Peyer's patch (tissue), 4 donors: Measurements from ENCODE around the gene FAM151B. TPM values are rescaled to one million over a fixed set of nuclear protein-coding genes. Genes with fewer than 3 reads are reported as not detected.
A peak's percentile ranks its signal among the peaks of the same experiment; 100 is the strongest.

Experiments used
- DNase-seq, 3 donors: peaks; one replicate each; pipeline ENCODE4 v3.0.0-alpha.2; 2017 to 2019
- H3K27ac ChIP-seq, 4 donors: fragments of 200-600 bp; sonication (generic); one replicate each; pipeline ENCODE4 v1.5.1; 2016 to 2019
- H3K27me3 ChIP-seq, 2 donors: fragments of 200-600 bp; sonication (generic); one replicate each; pipeline ENCODE4 v1.5.1; 2019
- H3K36me3 ChIP-seq, 3 donors: fragments of 200-600 bp; sonication (generic); one replicate each; pipeline ENCODE4 v1.5.1; 2016 to 2019
- H3K4me1 ChIP-seq, 4 donors: fragments of 200-600 bp; sonication (generic); one replicate each; pipeline ENCODE4 v1.5.1; 2016 to 2019
- H3K4me3 ChIP-seq, 4 donors: fragments of 200-600 bp; sonication (generic); 1 replicate in 3 of 4; 2 replicates in 1 of 4; pipeline ENCODE4 v1.5.1; 2016 to 2019; ENCODE audit warnings: mild to moderate bottlenecking in 1 of 4
- H3K9me3 ChIP-seq, 4 donors: fragments of 200-600 bp; sonication (generic); one replicate each; pipeline ENCODE4 v1.5.1; 2016 to 2019; ENCODE audit warnings: mild to moderate bottlenecking in 1 of 4
- CTCF ChIP-seq, 6 experiments: fragments of 450-650 bp in 4 of 6; fragments of 200-600 bp in 2 of 6; sonication (generic) in 1 of 6; IDR thresholded peaks; one replicate each; pipeline ENCODE4 v1.5.1; 2017 to 2019; ENCODE audit warnings: antibody characterized with exemption in 6 of 6, mild to moderate bottlenecking in 3 of 6, moderate library complexity in 1 of 6
- POLR2A ChIP-seq, 2 donors: fragments of 450-650 bp; IDR thresholded peaks; one replicate each; pipeline ENCODE4 v1.5.1; 2017; ENCODE audit warnings: antibody characterized with exemption in 2 of 2, mild to moderate bottlenecking in 2 of 2, moderate library complexity in 2 of 2
- total RNA-seq, 4 donors: library from RNA; depleted of rRNA; stranded (reverse); fragments of >200 nt; gene quantifications; one replicate each; pipeline ENCODE4 v1.1.0, GENCODE V29; 2016

FAM151B gene
- total RNA-seq, 4 donors from 2014 or later: 0.35 to 11.6 (median 2.5) TPM

- Histone ChIP-seq H3K27me3 (no peaks in the 10 kb centered on the region), H3K36me3 (no peaks in the 10 kb centered on the region), H3K27ac (no peak overlapping the region), H3K9me3 (no peaks in the 10 kb centered on the region), H3K4me1 (no peaks in the 10 kb centered on the region), H3K4me3 (no peak overlapping the region)
- no peak for DNase-seq
- TF ChIP-seq CTCF (IDR thresholded peaks at IDR 0.05) (no peak), POLR2A (IDR thresholded peaks at IDR 0.05) (no peak)
Observed at GRCh38 chr5:80507663-80508062, 19.8 kb downstream of the FAM151B start.

GRCh38 chr5:80508844-80509243 is 20.9 kb downstream of the FAM151B start:
- Histone ChIP-seq H3K9me3 (no peaks in the 10 kb centered on the region), H3K4me3 (no peak overlapping the region), H3K36me3 (no peaks in the 10 kb centered on the region), H3K27ac (no peak overlapping the region), H3K4me1 (no peaks in the 10 kb centered on the region), H3K27me3 (no peaks in the 10 kb centered on the region)
- DNase-seq: no peak
- TF ChIP-seq POLR2A (IDR thresholded peaks at IDR 0.05) (no peak), CTCF (IDR thresholded peaks at IDR 0.05) (no peak)

- no peaks in the 10 kb centered on the region for H3K4me1 ChIP-seq
- no peaks in the 10 kb centered on the region for H3K36me3 ChIP-seq
- H3K27me3 ChIP-seq: no peaks in the 10 kb centered on the region
- no peaks in the 10 kb centered on the region for H3K9me3 ChIP-seq
- H3K27ac ChIP-seq: no peak overlapping the region
- TF ChIP-seq POLR2A (IDR thresholded peaks at IDR 0.05) (no peak), CTCF (IDR thresholded peaks at IDR 0.05) (no peak)
- no peak overlapping the region for H3K4me3 ChIP-seq
- DNase-seq: no peak
Observed at GRCh38 chr5:80509362-80509761, 21.5 kb downstream of the FAM151B start.

GRCh38 chr5:80516826-80517225 is 28.9 kb downstream of the FAM151B start:
- DNase-seq: peak in 1 of 3 donors; percentile 48
- Histone ChIP-seq H3K27me3 (no peaks in the 10 kb centered on the region), H3K27ac (no peak overlapping the region), H3K9me3 (no peaks in the 10 kb centered on the region), H3K4me3 (no peak overlapping the region), H3K4me1 (no peaks in the 10 kb centered on the region), H3K36me3 (no peaks in the 10 kb centered on the region)
- TF ChIP-seq CTCF (IDR thresholded peaks at IDR 0.05) (peak in 1 of 6 experiments; percentile 22), POLR2A (IDR thresholded peaks at IDR 0.05) (no peak)

- Histone ChIP-seq H3K36me3 (no peaks in the 10 kb centered on the region), H3K27ac (no peak overlapping the region), H3K27me3 (no peaks in the 10 kb centered on the region), H3K4me1 (no peaks in the 10 kb centered on the region), H3K9me3 (no peaks in the 10 kb centered on the region), H3K4me3 (no peak overlapping the region)
- DNase-seq: no peak
- TF ChIP-seq POLR2A (IDR thresholded peaks at IDR 0.05) (no peak), CTCF (IDR thresholded peaks at IDR 0.05) (no peak)
Observed at GRCh38 chr5:80540691-80541090, 52.8 kb downstream of the FAM151B start.

GRCh38 chr5:80541392-80541791 is 53.5 kb downstream of the FAM151B start:
- DNase-seq: no peak
- Histone ChIP-seq H3K4me1 (no peaks in the 10 kb centered on the region), H3K27ac (no peak overlapping the region), H3K9me3 (no peaks in the 10 kb centered on the region), H3K36me3 (no peaks in the 10 kb centered on the region), H3K27me3 (no peaks in the 10 kb centered on the region), H3K4me3 (no peak overlapping the region)
- TF ChIP-seq CTCF (IDR thresholded peaks at IDR 0.05): no peak
- no peak for TF ChIP-seq POLR2A (IDR thresholded peaks at IDR 0.05)
